Measurements from ENCODE around the gene LDLRAP1.

Gene LDLRAP1

DNA sequence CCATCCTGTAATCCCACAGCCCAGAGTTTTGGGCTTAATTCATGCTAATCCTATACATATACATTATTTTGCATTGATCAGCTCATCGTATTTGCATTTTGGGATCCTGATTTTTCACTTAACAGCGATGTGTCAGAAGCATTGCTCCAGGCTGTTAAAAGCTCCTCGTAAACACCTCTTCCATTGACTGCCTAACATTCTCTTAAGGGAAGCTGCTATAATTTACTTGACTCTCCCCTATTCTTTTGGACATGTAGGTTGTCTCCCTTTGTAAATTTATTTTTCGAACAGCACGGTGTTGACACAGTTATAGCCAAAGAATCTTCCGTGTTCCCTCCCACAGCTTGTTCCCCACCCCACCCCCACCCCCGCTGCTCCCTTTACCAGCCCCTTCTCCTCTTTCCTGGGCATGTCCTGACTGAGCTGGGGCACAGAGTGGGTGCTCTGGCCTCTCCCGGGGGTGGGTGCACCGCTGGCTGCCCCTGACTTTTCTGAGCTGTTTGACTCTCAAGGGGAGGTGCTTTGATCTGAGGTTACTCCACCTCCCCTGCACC is 22.8 kb downstream of the LDLRAP1 start:
- TF ChIP-seq, protein P1, sequence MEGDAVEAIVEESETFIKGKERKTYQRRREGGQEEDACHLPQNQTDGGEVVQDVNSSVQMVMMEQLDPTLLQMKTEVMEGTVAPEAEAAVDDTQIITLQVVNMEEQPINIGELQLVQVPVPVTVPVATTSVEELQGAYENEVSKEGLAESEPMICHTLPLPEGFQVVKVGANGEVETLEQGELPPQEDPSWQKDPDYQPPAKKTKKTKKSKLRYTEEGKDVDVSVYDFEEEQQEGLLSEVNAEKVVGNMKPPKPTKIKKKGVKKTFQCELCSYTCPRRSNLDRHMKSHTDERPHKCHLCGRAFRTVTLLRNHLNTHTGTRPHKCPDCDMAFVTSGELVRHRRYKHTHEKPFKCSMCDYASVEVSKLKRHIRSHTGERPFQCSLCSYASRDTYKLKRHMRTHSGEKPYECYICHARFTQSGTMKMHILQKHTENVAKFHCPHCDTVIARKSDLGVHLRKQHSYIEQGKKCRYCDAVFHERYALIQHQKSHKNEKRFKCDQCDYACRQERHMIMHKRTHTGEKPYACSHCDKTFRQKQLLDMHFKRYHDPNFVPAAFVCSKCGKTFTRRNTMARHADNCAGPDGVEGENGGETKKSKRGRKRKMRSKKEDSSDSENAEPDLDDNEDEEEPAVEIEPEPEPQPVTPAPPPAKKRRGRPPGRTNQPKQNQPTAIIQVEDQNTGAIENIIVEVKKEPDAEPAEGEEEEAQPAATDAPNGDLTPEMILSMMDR (conservative IDR thresholded peaks at IDR 0.05; ENCODE audit: low read depth, low read length): no peak; the same call in 1 of the 2 replicates
- Histone ChIP-seq H3K4me1 (ENCODE audit: low read depth, poor library complexity, severe bottlenecking) (peaks cover 95% of the 10 kb centered on the region), H3K79me2 (ENCODE audit: insufficient read depth, low read depth) (no peaks in the 10 kb centered on the region), H3K36me3 (ENCODE audit: insufficient read depth) (no peaks in the 10 kb centered on the region), H3K4me2 (peak overlapping the region; percentile 74; the same call in 1 of the 2 replicates), H3K27ac (peak overlapping the region; percentile 63; the same call in 1 of the 2 replicates), H2AFZ (ENCODE audit: low read depth) (no peak overlapping the region), H3K4me3 (IDR thresholded peaks at IDR 0.05; ENCODE audit: insufficient read depth, low read depth, low read length) (no peak overlapping the region), H4K20me1 (ENCODE audit: insufficient read depth) (no peaks in the 10 kb centered on the region), H3K27me3 (ENCODE audit: insufficient read depth, low read depth) (no peaks in the 10 kb centered on the region), H3K9ac (no peak overlapping the region)

GRCh38 chr1:25566730-25567341 is 23.4 kb downstream of the LDLRAP1 start:
- H2AFZ ChIP-seq (ENCODE audit: low read depth): no peak overlapping the region
- no peak overlapping the region for H3K4me3 ChIP-seq (IDR thresholded peaks at IDR 0.05; ENCODE audit: insufficient read depth, low read depth, low read length)
- peak overlapping the region; percentile 74 for H3K4me2 ChIP-seq
- H3K27me3 ChIP-seq (ENCODE audit: insufficient read depth, low read depth): no peaks in the 10 kb centered on the region
- H3K36me3 ChIP-seq (ENCODE audit: insufficient read depth): no peaks in the 10 kb centered on the region
- no peaks in the 10 kb centered on the region for H3K79me2 ChIP-seq (ENCODE audit: insufficient read depth, low read depth)
- peaks cover 95% of the 10 kb centered on the region for H3K4me1 ChIP-seq (ENCODE audit: low read depth, poor library complexity, severe bottlenecking)
- peak overlapping the region; percentile 63 for H3K27ac ChIP-seq
- H4K20me1 ChIP-seq (ENCODE audit: insufficient read depth): no peaks in the 10 kb centered on the region
- TF ChIP-seq, protein P1 (conservative IDR thresholded peaks at IDR 0.05; ENCODE audit: low read depth, low read length): 0 out of 2 replicates have a peak, but pooled peaks have one; percentile 20
- peak overlapping the region; percentile 23; the same call in 1 of the 2 replicates for H3K9ac ChIP-seq

DNA sequence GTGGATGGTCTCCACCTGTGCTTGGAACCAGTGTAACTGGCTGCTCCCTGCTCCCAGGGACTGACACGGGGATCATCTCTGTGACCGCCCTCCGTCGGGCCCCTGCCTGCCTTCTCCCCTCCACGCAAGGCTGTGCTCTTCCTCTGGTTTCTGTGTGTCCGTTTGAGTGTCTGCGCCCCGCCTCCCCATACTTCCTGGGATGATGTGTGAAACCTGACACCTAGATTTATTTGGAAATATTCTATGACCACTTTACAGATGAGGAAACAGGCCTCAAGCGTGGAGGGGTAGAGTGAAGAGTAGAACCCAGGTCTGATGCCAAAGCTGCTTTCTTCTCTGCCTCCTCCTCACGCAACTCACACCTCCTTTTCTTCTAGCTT is 24.3 kb downstream of the LDLRAP1 start:
- H3K36me3 ChIP-seq (ENCODE audit: insufficient read depth): no peaks in the 10 kb centered on the region
- H3K4me2 ChIP-seq: peak overlapping the region; percentile 74
- TF ChIP-seq, protein P1 (conservative IDR thresholded peaks at IDR 0.05; ENCODE audit: low read depth, low read length): no peak
- no peaks in the 10 kb centered on the region for H3K79me2 ChIP-seq (ENCODE audit: insufficient read depth, low read depth)
- no peaks in the 10 kb centered on the region for H3K27me3 ChIP-seq (ENCODE audit: insufficient read depth, low read depth)
- H3K9ac ChIP-seq: peak overlapping the region; percentile 12; the same call in 1 of the 2 replicates
- H4K20me1 ChIP-seq (ENCODE audit: insufficient read depth): no peaks in the 10 kb centered on the region
- no peak overlapping the region for H2AFZ ChIP-seq (ENCODE audit: low read depth)
- H3K4me3 ChIP-seq (IDR thresholded peaks at IDR 0.05; ENCODE audit: insufficient read depth, low read depth, low read length): no peak overlapping the region
- peak overlapping the region; percentile 63 for H3K27ac ChIP-seq
- H3K4me1 ChIP-seq (ENCODE audit: low read depth, poor library complexity, severe bottlenecking): peaks cover 95% of the 10 kb centered on the region

DNA sequence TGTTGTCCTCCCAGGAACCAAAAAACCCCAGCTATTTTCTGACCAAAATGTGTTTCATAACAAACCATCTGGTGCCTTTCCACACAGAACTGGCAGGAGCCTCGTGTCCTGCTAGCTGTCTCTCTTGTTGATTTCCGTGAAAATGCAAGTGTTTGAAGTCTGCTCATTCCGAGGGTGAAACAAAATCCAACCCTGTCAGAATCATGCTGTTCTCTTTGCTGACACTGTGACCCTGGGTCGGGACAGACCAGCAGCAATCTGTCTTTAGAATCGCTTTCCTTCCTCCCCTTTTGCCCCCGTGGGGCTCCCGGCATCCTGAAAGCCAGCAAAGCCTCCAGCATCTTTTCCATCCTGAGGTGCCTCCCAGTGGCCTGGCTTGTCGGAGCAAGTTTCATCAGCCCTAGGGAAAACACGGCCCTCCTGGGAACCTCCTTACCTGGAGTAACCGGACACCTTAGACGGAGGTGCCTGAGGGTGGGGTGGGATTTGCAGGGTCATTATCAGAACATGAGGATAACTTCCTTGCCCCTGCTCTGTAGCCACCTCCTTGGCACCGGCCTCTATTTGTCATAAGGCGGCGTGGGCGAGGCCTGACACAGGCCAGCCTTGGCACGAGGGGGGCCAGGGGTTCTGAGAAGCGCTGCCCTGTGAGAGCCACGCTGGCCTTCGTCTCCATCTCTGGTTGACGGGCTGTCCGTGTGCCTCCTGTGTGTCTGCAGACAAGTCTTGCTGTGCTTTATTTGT is 24.9 kb downstream of the LDLRAP1 start:
- no peaks in the 10 kb centered on the region for H3K79me2 ChIP-seq (ENCODE audit: insufficient read depth, low read depth)
- no peak overlapping the region for H3K4me3 ChIP-seq (IDR thresholded peaks at IDR 0.05; ENCODE audit: insufficient read depth, low read depth, low read length)
- TF ChIP-seq, protein P1 (conservative IDR thresholded peaks at IDR 0.05; ENCODE audit: low read depth, low read length): no peak
- peak overlapping the region; percentile 63 for H3K27ac ChIP-seq
- H2AFZ ChIP-seq (ENCODE audit: low read depth): no peak overlapping the region
- no peaks in the 10 kb centered on the region for H3K36me3 ChIP-seq (ENCODE audit: insufficient read depth)
- H4K20me1 ChIP-seq (ENCODE audit: insufficient read depth): no peaks in the 10 kb centered on the region
- H3K4me1 ChIP-seq (ENCODE audit: low read depth, poor library complexity, severe bottlenecking): peaks cover 94% of the 10 kb centered on the region
- H3K27me3 ChIP-seq (ENCODE audit: insufficient read depth, low read depth): no peaks in the 10 kb centered on the region
- H3K9ac ChIP-seq: peak overlapping the region; percentile 12; the same call in 1 of the 2 replicates
- peak overlapping the region; percentile 74 for H3K4me2 ChIP-seq
